ENCODE data around the gene CLIC4. TPM values are rescaled to one million over a fixed set of nuclear protein-coding genes. Genes with fewer than 3 reads are reported as not detected.

CLIC4 gene
- total RNA-seq, 2 donors from 2014 or later, result 77.2 to 124 TPM

GRCh38 chr1:24856787-24857506, 111.7 kb downstream of the CLIC4 start:
- Histone ChIP-seq H3K36me3 (no peaks in the 10 kb centered on the region), H3K4me1 (replicated peaks) (peaks cover 6% of the 10 kb centered on the region), H3K9me3 (no peaks in the 10 kb centered on the region), H3K27ac (no peak overlapping the region), H3K27me3 (replicated peaks; ENCODE audit: insufficient read depth) (no peaks in the 10 kb centered on the region), H3K4me3 (no peak overlapping the region)
- TF ChIP-seq POLR2A (IDR thresholded peaks at IDR 0.05) (no peak), POLR2AphosphoS5 (IDR thresholded peaks at IDR 0.05) (no peak), CTCF (IDR thresholded peaks at IDR 0.05) (no peak)
- 87% methylated on average over 16 of the region's 16 CpGs for WGBS
- intact Hi-C loops (cut with DNase I), result no loop called here
- no peak for DNase-seq (ENCODE audit: low spot score)

GRCh38 chr1:24857507-24858133, 112.4 kb downstream of the CLIC4 start:
- Histone ChIP-seq H3K36me3 (no peaks in the 10 kb centered on the region), H3K4me1 (replicated peaks) (peaks cover 6% of the 10 kb centered on the region), H3K4me3 (no peak overlapping the region), H3K9me3 (no peaks in the 10 kb centered on the region), H3K27me3 (replicated peaks; ENCODE audit: insufficient read depth) (no peaks in the 10 kb centered on the region), H3K27ac (no peak overlapping the region)
- WGBS, result 74% methylated on average over 6 of the region's 6 CpGs
- TF ChIP-seq POLR2AphosphoS5 (IDR thresholded peaks at IDR 0.05), result no peak
- TF ChIP-seq CTCF (IDR thresholded peaks at IDR 0.05), result no peak
- no peak for TF ChIP-seq POLR2A (IDR thresholded peaks at IDR 0.05)
- intact Hi-C loops (cut with DNase I), result no loop called here
- DNase-seq (ENCODE audit: low spot score), result no peak

- intact Hi-C loops (cut with DNase I), result no loop called here
- Histone ChIP-seq H3K9me3 (no peaks in the 10 kb centered on the region), H3K27ac (no peak overlapping the region), H3K4me1 (replicated peaks) (peaks cover 4% of the 10 kb centered on the region), H3K27me3 (replicated peaks; ENCODE audit: insufficient read depth) (no peaks in the 10 kb centered on the region), H3K36me3 (no peaks in the 10 kb centered on the region), H3K4me3 (no peak overlapping the region)
- DNase-seq (ENCODE audit: low spot score), result no peak
- 86% methylated on average over 1 of the region's 1 CpG for WGBS
- TF ChIP-seq POLR2A (IDR thresholded peaks at IDR 0.05) (no peak), POLR2AphosphoS5 (IDR thresholded peaks at IDR 0.05) (no peak), CTCF (IDR thresholded peaks at IDR 0.05) (no peak)
Measured at GRCh38 chr1:24858277-24858676, 113.0 kb downstream of the CLIC4 start.

GRCh38 chr1:24859063-24860010, 114.1 kb downstream of the CLIC4 start:
- TF ChIP-seq POLR2AphosphoS5 (IDR thresholded peaks at IDR 0.05) (no peak), POLR2A (IDR thresholded peaks at IDR 0.05) (no peak), CTCF (IDR thresholded peaks at IDR 0.05) (no peak)
- intact Hi-C loops (cut with DNase I), result no loop called here
- Histone ChIP-seq H3K27ac (no peak overlapping the region), H3K36me3 (no peaks in the 10 kb centered on the region), H3K9me3 (no peaks in the 10 kb centered on the region), H3K27me3 (replicated peaks; ENCODE audit: insufficient read depth) (no peaks in the 10 kb centered on the region), H3K4me3 (no peak overlapping the region), H3K4me1 (replicated peaks) (peaks cover 1% of the 10 kb centered on the region)
- DNase-seq (ENCODE audit: low spot score), result no peak
- WGBS, result 89% methylated on average over 10 of the region's 10 CpGs
